Activated naive CD8-positive, alpha-beta T cell treated with anti-CD3 and anti-CD28 coated beads for 36 hours (primary cell): ENCODE results near the gene CIB2. TPM values are rescaled to one million over a fixed set of nuclear protein-coding genes. Genes with fewer than 3 reads are reported as not detected.
"Not testable (repeated sequence)": the region's sequence is repeated elsewhere in the genome, so short reads cannot be mapped to it uniquely, and the experiment has no call there.

Experiments used
- DNase-seq: peaks from one replicate; pipeline ENCODE4 v3.0.0; 2021
- H3K27ac Mint-ChIP-seq: one replicate; pipeline ENCODE4 v1.8.0; 2022; ENCODE audit warnings: mild to moderate bottlenecking, moderate library complexity, mixed read lengths
- H3K27me3 Mint-ChIP-seq: one replicate; pipeline ENCODE4 v1.8.0; 2022; ENCODE audit warnings: mild to moderate bottlenecking, mixed read lengths
- H3K36me3 Mint-ChIP-seq: one replicate; pipeline ENCODE4 v1.8.0; 2021; ENCODE audit warnings: mild to moderate bottlenecking, mixed read lengths
- H3K4me1 Mint-ChIP-seq: one replicate; pipeline ENCODE4 v1.8.0; 2021; ENCODE audit warnings: mixed read lengths
- H3K4me3 Mint-ChIP-seq: one replicate; pipeline ENCODE4 v1.8.0; 2022; ENCODE audit warnings: mild to moderate bottlenecking, moderate library complexity, mixed read lengths
- H3K9me3 Mint-ChIP-seq: one replicate; pipeline ENCODE4 v1.8.0; 2022; ENCODE audit warnings: mixed read lengths
- total RNA-seq, 2 experiments: library from RNA; stranded (reverse); gene quantifications; one replicate each; pipeline ENCODE4 v1.2.3, GENCODE V29; 2021

The CIB2 gene
- total RNA-seq, 2 experiments from 2014 or later, result 1.8 to 1.9 TPM

GRCh38 chr15:78157203-78157602, 26.0 kb upstream of the CIB2 start:
- Mint-ChIP-seq H3K36me3 (peaks cover 16% of the 10 kb centered on the region), H3K27me3 (no peaks in the 10 kb centered on the region), H3K9me3 (no peaks in the 10 kb centered on the region), H3K4me3 (no peak overlapping the region), H3K27ac (no peak overlapping the region), H3K4me1 (peaks cover 15% of the 10 kb centered on the region)
- DNase-seq, result no peak

DNA sequence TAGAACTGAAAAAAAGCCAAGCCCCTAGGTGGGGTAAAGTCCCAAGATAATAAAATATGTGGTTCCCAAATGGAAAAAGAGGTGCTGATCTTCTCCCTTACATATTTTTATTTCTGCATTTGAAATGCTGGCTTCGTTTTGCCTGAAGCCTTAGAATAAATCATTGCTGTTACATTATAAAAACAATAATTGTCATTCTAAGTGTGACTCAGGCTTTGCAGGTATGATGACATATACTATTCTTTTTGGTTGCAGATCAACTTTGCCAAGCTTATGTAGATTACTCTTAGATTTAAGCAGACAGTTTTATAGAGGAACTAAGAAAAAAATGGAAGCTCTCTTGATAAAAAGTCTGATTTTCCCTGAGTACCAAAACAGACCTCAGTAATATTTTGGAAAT, 25.4 kb upstream of the CIB2 start:
- Mint-ChIP-seq H3K4me1 (peaks cover 15% of the 10 kb centered on the region), H3K9me3 (no peaks in the 10 kb centered on the region), H3K4me3 (no peak overlapping the region), H3K36me3 (peaks cover 14% of the 10 kb centered on the region), H3K27ac (no peak overlapping the region), H3K27me3 (no peaks in the 10 kb centered on the region)
- DNase-seq, result no peak

GRCh38 chr15:78155355-78155939, 24.2 kb upstream of the CIB2 start:
- Mint-ChIP-seq H3K36me3 (peaks cover 20% of the 10 kb centered on the region), H3K9me3 (no peaks in the 10 kb centered on the region), H3K27me3 (no peaks in the 10 kb centered on the region), H3K27ac (no peak overlapping the region), H3K4me1 (peaks cover 24% of the 10 kb centered on the region), H3K4me3 (no peak overlapping the region)
- DNase-seq, result no peak

GRCh38 chr15:78154955-78155354, 23.7 kb upstream of the CIB2 start:
- Mint-ChIP-seq H3K4me1 (peaks cover 28% of the 10 kb centered on the region), H3K27me3 (no peaks in the 10 kb centered on the region), H3K36me3 (peaks cover 20% of the 10 kb centered on the region), H3K9me3 (no peaks in the 10 kb centered on the region), H3K4me3 (no peak overlapping the region), H3K27ac (no peak overlapping the region)
- DNase-seq, result no peak

GRCh38 chr15:78151075-78151474, 19.8 kb upstream of the CIB2 start:
- not testable (repeated sequence) for H3K9me3 Mint-ChIP-seq, H3K27ac Mint-ChIP-seq, DNase-seq, H3K27me3 Mint-ChIP-seq
- peaks cover 16% of the 10 kb centered on the region for H3K36me3 Mint-ChIP-seq
- H3K4me3 Mint-ChIP-seq, result peak overlapping the region; percentile 93
- H3K4me1 Mint-ChIP-seq, result peaks cover 47% of the 10 kb centered on the region

DNA sequence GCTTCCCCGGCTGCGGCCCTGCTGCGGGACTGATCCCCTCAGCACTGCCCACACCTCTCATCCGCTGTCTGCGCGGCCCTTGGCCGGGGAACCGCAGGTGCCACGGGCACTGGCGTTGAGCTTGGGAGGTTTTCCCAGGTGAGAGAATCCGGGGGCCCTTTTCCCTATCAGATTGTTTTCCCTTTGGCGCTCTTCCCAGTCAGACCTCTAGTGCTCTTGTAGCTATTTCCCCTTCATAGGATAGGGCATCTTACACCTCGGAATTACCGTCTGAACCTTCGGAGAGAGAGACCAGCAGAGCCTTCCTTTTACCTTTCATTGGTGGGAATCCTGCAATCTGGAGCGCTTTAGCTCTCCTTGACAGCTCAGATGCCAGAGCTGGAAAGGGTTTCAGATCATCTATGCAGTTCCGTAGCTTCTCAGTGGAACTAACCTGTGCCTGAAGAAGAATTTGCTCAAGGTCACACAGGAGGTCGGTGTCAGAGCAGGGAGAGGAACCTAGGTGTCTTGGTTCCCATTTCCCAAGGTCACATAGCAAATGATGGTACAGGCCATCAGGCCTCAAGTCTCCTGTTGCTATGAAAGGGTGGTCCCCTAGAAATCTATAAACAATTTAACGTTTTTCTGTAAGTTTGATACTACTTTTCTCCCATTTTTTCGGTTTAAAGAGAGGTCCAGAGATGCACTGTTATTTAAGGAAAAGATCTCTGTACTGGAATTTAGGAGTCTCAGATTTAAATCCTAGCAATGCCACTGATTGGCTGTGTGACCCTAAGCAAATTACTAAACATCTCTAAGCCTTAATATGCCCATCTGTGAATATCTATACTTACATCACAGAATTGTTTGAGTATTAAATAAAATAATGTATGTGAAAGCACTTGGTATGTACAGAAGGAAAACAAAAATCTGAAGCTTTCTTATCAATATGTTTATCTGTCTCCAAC, 18.8 kb upstream of the CIB2 start:
- Mint-ChIP-seq H3K4me1 (peaks cover 47% of the 10 kb centered on the region), H3K9me3 (no peaks in the 10 kb centered on the region), H3K4me3 (peak overlapping the region; percentile 93), H3K36me3 (peaks cover 16% of the 10 kb centered on the region), H3K27ac (peak overlapping the region; percentile 78), H3K27me3 (no peaks in the 10 kb centered on the region)
- no peak for DNase-seq

DNA sequence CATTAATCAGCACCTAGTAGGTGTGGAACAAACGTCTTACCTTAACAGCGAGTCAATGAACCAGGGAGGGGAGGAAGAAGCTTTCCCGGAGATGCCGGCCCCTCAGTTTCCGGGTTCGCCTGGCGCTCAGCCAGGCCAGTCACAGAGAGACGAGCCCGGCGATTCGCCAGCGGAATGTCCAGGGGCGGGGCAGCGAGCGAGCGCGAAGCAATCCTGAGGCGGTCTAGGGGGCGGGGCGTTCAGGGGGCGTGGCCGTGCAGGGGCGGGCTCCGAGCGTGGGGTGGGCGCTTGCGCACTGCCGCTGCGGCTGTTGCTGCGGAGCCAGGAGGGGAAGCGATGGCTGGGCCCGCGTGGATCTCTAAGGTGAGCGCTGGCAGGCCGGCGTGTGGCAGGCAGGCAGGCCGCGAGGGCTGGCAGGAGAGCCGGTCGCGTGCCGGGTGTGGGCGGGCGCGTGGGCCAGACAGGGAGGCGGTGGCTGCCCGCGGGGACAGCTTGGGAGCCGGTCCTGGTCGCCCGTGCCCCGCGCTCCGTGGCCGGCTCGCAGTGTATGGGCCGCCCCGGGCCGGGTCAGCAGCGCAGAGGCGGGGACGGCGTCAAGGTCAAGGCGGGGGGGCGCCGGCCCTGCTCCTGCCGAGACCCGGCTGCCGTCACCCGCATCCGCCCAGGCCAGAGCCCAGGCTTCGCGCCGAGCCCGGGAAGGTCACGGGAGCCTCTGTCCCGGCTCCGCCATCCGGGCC, 18.0 kb upstream of the CIB2 start, which contains the start of gene IDH3A:
IDH3A (plus strand) TSS at position 295 of the 737 bp plus-strand sequence; CDS start at position 337, 42 bp downstream.
- Mint-ChIP-seq H3K27ac (peak within 1 kb of the TSS; percentile 93), H3K36me3 (peaks cover 16% of the 10 kb centered on the region), H3K27me3 (no peaks in the 10 kb centered on the region), H3K9me3 (no peaks in the 10 kb centered on the region), H3K4me1 (peaks cover 47% of the 10 kb centered on the region), H3K4me3 (peak within 1 kb of the TSS; percentile 93)
- peak; percentile 99 for DNase-seq

DNA sequence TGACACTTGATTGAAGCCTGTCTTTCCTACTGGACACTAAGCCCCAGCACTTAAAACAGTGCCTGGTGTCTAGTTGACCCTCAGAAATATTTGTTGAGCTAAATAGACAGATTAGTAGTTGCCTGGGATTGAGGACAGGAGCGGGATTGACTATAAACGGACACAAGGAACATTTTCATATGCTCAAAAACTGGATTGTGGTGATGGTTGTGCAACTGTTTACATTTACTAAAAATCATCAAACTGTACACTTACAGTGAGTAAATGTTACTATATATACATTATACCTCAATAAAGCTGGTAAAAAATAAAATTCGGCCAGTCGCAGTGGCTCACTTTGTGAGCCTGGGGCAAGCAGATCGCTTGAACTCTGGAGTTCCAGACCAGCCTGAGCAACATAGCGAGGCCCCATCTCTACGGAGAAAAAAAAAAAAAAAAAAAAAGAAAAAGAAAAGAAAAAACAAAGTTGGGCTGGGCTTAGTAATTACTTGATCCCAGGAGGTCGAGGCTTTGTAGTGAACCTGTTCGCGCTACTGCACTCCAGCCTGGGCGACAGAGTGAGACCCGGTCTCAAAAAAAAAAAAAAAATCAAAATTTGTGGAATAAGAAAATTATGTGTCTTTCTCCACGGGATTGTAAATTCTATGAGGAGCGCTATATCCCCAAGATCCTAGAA, 17.3 kb upstream of the CIB2 start:
- H3K4me3 Mint-ChIP-seq, result peak overlapping the region; percentile 93

DNA sequence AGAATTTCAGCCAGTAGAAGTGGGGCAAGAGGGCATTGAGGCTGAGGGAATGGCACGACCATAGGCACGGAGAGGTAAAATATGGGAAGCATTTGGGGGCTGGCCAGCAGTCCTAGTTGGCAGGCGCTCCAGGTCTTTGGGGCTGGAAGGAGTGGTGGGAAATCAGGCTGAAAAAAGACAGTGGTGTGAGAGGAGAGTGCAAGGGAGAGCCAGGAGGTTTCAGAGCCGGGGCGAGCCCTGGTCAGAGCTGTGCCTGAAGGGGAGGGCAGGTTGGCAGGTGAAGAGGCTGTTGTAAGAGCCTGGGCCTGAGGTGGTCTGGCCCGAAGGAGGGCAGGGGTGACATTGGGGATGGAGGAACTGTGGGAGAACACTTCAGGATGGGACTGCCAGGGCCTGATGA, 16.3 kb upstream of the CIB2 start:
- H3K4me3 Mint-ChIP-seq, result peak overlapping the region; percentile 41
- peaks cover 9% of the 10 kb centered on the region for H3K36me3 Mint-ChIP-seq
- H3K9me3 Mint-ChIP-seq, result no peaks in the 10 kb centered on the region
- no peaks in the 10 kb centered on the region for H3K27me3 Mint-ChIP-seq
- DNase-seq, result no peak
- peaks cover 37% of the 10 kb centered on the region for H3K4me1 Mint-ChIP-seq
- H3K27ac Mint-ChIP-seq, result no peak overlapping the region

More for the DNA sequence above, 17.3 kb upstream of the CIB2 start:
- peak overlapping the region; percentile 93 for H3K27ac Mint-ChIP-seq
- no peaks in the 10 kb centered on the region for H3K9me3 Mint-ChIP-seq
- H3K27me3 Mint-ChIP-seq, result no peaks in the 10 kb centered on the region
- DNase-seq, result no peak
- H3K36me3 Mint-ChIP-seq, result peaks cover 16% of the 10 kb centered on the region
- peaks cover 47% of the 10 kb centered on the region for H3K4me1 Mint-ChIP-seq

- Mint-ChIP-seq H3K27me3 (no peaks in the 10 kb centered on the region), H3K4me1 (peaks cover 34% of the 10 kb centered on the region), H3K4me3 (no peak overlapping the region), H3K36me3 (peaks cover 8% of the 10 kb centered on the region), H3K27ac (no peak overlapping the region), H3K9me3 (no peaks in the 10 kb centered on the region)
- no peak for DNase-seq
Observed at GRCh38 chr15:78146425-78147154, 15.3 kb upstream of the CIB2 start.

GRCh38 chr15:78142332-78142731, 11.1 kb upstream of the CIB2 start:
- Mint-ChIP-seq H3K4me3 (no peak overlapping the region), H3K27me3 (no peaks in the 10 kb centered on the region), H3K36me3 (no peaks in the 10 kb centered on the region), H3K9me3 (no peaks in the 10 kb centered on the region), H3K27ac (no peak overlapping the region), H3K4me1 (peaks cover 7% of the 10 kb centered on the region)
- DNase-seq, result no peak

- no peak overlapping the region for H3K4me3 Mint-ChIP-seq
- no peak for DNase-seq
- no peaks in the 10 kb centered on the region for H3K36me3 Mint-ChIP-seq
- no peaks in the 10 kb centered on the region for H3K4me1 Mint-ChIP-seq
- H3K9me3 Mint-ChIP-seq, result no peaks in the 10 kb centered on the region
- no peaks in the 10 kb centered on the region for H3K27me3 Mint-ChIP-seq
- no peak overlapping the region for H3K27ac Mint-ChIP-seq
Observed at GRCh38 chr15:78140292-78140691, 9.0 kb upstream of the CIB2 start.

- no peaks in the 10 kb centered on the region for H3K36me3 Mint-ChIP-seq
- no peak overlapping the region for H3K27ac Mint-ChIP-seq
Observed at GRCh38 chr15:78139578-78139977, 8.3 kb upstream of the CIB2 start.

DNA sequence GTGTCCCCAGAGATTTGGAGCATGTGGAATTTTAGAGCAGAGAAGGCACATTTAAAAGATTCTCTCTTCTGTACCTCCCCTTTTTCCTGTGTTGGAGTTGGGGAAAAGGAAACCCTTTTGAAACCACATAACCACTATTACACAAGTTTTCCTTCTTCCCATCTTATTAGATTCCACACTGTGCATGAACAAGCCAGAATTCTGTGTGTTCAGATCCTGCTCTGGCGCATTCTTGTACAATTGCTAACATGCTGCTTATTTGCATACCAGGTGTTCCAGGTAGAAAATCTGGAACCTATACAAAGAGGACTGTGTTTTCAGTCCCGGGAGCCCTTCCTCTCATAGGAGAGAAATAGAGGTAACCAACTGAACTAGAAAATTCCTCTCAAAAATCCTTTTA, 2.6 kb upstream of the CIB2 start:
- Mint-ChIP-seq H3K27ac (no peak overlapping the region), H3K9me3 (no peaks in the 10 kb centered on the region), H3K4me1 (peaks cover 19% of the 10 kb centered on the region), H3K36me3 (no peaks in the 10 kb centered on the region), H3K4me3 (no peak overlapping the region), H3K27me3 (no peaks in the 10 kb centered on the region)
- no peak for DNase-seq

More at GRCh38 chr15:78139578-78139977, 8.3 kb upstream of the CIB2 start:
- H3K9me3 Mint-ChIP-seq, result no peaks in the 10 kb centered on the region
- no peak for DNase-seq
- no peak overlapping the region for H3K4me3 Mint-ChIP-seq
- no peaks in the 10 kb centered on the region for H3K27me3 Mint-ChIP-seq
- H3K4me1 Mint-ChIP-seq, result no peaks in the 10 kb centered on the region
